Right lobe of liver (tissue), 4 donors: ENCODE data around the gene DIP2C.

Source experiments
- POLR2A ChIP-seq: fragments of 450-650 bp; IDR thresholded peaks from one replicate; pipeline ENCODE4 v1.6.1; 2017; ENCODE audit warnings: antibody characterized with exemption, mild to moderate bottlenecking
- TF ChIP-seq, protein P1 (sequence below), 4 donors: fragments of 200-600 bp in 3 of 4; fragments of 450-650 bp in 1 of 4; IDR thresholded peaks; one replicate each; pipeline versions ENCODE4 v1.5.1 to v1.8.0; 2016 to 2022; ENCODE audit warnings: antibody characterized with exemption in 4 of 4, mild to moderate bottlenecking in 2 of 4
- donor health status: DM: no; HTN: no; CAD: no.
- donor health status: DM: no; HTN: no; CAD: no.
- donor health status: DM: no; HTN: yes; CAD: no.

DNA sequence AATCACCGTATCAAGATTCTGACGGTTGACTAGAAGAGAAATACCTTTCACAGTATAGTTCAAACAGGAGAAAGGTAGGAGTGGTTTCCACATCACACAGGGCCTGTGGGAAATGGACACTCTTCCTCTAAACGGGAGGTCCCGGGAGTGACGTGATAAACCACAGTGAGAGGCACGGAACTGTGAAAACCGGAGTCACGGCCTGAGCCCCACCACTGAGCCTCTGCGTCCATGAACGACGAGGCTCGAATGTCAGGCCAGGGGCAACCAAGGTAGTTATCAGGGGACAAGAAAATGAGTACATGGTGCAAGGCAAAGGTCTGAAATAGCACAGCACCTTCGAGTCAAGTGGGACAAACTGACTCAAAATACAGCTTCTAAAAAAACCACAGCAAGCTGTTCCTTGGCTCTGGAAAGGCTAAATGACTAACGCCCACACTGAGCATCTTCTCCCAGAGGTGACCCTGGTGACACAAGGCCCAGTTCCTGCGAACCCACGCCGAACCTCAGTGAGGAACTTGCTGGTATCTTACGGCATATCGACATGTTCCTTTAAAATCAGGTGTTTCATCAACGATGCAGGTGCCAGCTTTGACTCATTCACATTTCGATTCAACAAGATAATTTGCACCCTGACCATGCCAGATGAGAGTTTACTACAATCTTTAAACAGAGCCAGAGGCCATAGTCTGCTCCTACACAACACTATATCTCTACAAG is 99.3 kb downstream of the DIP2C start:
- TF ChIP-seq, protein P1, sequence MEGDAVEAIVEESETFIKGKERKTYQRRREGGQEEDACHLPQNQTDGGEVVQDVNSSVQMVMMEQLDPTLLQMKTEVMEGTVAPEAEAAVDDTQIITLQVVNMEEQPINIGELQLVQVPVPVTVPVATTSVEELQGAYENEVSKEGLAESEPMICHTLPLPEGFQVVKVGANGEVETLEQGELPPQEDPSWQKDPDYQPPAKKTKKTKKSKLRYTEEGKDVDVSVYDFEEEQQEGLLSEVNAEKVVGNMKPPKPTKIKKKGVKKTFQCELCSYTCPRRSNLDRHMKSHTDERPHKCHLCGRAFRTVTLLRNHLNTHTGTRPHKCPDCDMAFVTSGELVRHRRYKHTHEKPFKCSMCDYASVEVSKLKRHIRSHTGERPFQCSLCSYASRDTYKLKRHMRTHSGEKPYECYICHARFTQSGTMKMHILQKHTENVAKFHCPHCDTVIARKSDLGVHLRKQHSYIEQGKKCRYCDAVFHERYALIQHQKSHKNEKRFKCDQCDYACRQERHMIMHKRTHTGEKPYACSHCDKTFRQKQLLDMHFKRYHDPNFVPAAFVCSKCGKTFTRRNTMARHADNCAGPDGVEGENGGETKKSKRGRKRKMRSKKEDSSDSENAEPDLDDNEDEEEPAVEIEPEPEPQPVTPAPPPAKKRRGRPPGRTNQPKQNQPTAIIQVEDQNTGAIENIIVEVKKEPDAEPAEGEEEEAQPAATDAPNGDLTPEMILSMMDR (IDR thresholded peaks at IDR 0.05), result no peak
- TF ChIP-seq POLR2A, result no peak
